GM12872 (cell line): ENCODE measurements around the gene CDC6.

ENCODE experiments used
- CTCF ChIP-seq: IDR thresholded peaks from 3 replicates; pipeline ENCODE4 v1.5.1; 2011; ENCODE audit warnings: low read depth, mild to moderate bottlenecking, low read length, moderate library complexity; ENCODE audit not compliant: insufficient read depth

CDC6 gene

GRCh38 chr17:40309031-40309948, 21.6 kb downstream of the CDC6 start, which contains the start of gene RARA:
TSS of gene RARA (plus strand) at chr17:40309180. CDS start at chr17:40331219, 22,039 bp downstream.
- TF ChIP-seq CTCF, result no peak

GRCh38 chr17:40309949-40310510, 22.4 kb downstream of the CDC6 start:
- no peak for TF ChIP-seq CTCF

GRCh38 chr17:40310882-40311391, 23.3 kb downstream of the CDC6 start:
- TF ChIP-seq CTCF, result no peak

- no peak for TF ChIP-seq CTCF
These were observed 23.9 kb downstream of the CDC6 start for GRCh38 chr17:40311575-40311974.

GRCh38 chr17:40312131-40312731, 24.6 kb downstream of the CDC6 start:
- no peak for TF ChIP-seq CTCF

- no peak for TF ChIP-seq CTCF
These were observed 25.4 kb downstream of the CDC6 start for GRCh38 chr17:40312893-40313667.
